Endothelial cell of umbilical vein (primary cell): ENCODE results near the gene CCDC157. TPM values are rescaled to one million over a fixed set of nuclear protein-coding genes. Genes with fewer than 3 reads are reported as not detected.

ENCODE experiments used
- BruUV-seq: library from RNA; stranded (reverse); fragments of 400-500 nt; replicated peaks from 2 replicates; lab custom pipeline; 2021; lab: Mats Ljungman, UMichigan
- CTCF ChIA-PET: fragments of 300-600, 350-600 bp; sonication (Branson Sonifier 250); formaldehyde crosslinking; loops from one replicate; lab custom pipeline; 2021; ENCODE audit warnings: antibody characterized with exemption, inconsistent platforms; lab: Charles Lee
- POLR2A ChIA-PET: fragments of 300-600, 350-600 bp; sonication (Branson Sonifier 250); formaldehyde crosslinking; loops from one replicate; lab custom pipeline; 2021; ENCODE audit warnings: antibody characterized with exemption, inconsistent platforms; lab: Charles Lee
- DNase-seq: peaks from one replicate; pipeline ENCODE4 v3.0.0-alpha.2; 2011; ENCODE audit warnings: low read depth, low spot score
- FAIRE-seq: peaks from 2 replicates; lab custom pipeline; 2011; peaks lifted over from hg19 to GRCh38; lab: Jason Lieb, UNC
- H2AFZ ChIP-seq: 2 replicates; pipeline ENCODE4 v1.6.0; 2012; ENCODE audit warnings: low read depth, low read length, control low read depth, inconsistent platforms
- H3K27ac ChIP-seq: 2 replicates; pipeline ENCODE4 v1.5.1; 2011; ENCODE audit warnings: low read depth, mild to moderate bottlenecking, control low read depth, low read length, moderate library complexity; ENCODE audit not compliant: insufficient read depth
- H3K27me3 ChIP-seq, 2 experiments: 2 replicates each; pipeline versions ENCODE4 v1.6.0 to v1.6.1; 2011; ENCODE audit warnings: low read length in 2 of 2, mixed read lengths in 1 of 2; ENCODE audit not compliant: control insufficient read depth in 2 of 2, insufficient read depth in 2 of 2
- H3K36me3 ChIP-seq, 2 experiments: 2 replicates in 1 of 2; 3 replicates in 1 of 2; pipeline ENCODE4 v1.5.1; 2011; ENCODE audit warnings: low read length in 2 of 2, mild to moderate bottlenecking in 1 of 2, moderate library complexity in 1 of 2; ENCODE audit not compliant: control insufficient read depth in 2 of 2, insufficient read depth in 2 of 2; ENCODE audit errors: extremely low read depth in 1 of 2
- H3K4me1 ChIP-seq: 3 replicates; pipeline ENCODE4 v1.5.1; 2011; ENCODE audit warnings: mild to moderate bottlenecking, low read length; ENCODE audit not compliant: control insufficient read depth, insufficient read depth; ENCODE audit errors: extremely low read depth
- H3K4me2 ChIP-seq: 2 replicates; pipeline ENCODE4 v1.6.1; 2011; ENCODE audit warnings: low read length, control low read depth, mixed read lengths; ENCODE audit not compliant: insufficient read depth
- H3K4me3 ChIP-seq, 3 experiments: fragments of 200-600 bp in 1 of 3; sonication (generic), shearing (Covaris generic) in 1 of 3; replicated peaks in 1 of 3; 2 replicates each; pipeline ENCODE4 v1.5.1; 2011 to 2016; ENCODE audit warnings: control low read depth in 3 of 3, low read length in 3 of 3, mild to moderate bottlenecking in 2 of 3, inconsistent platforms in 1 of 3, low read depth in 1 of 3, moderate library complexity in 1 of 3; ENCODE audit not compliant: insufficient read depth in 1 of 3
- H3K79me2 ChIP-seq: 2 replicates; pipeline ENCODE4 v1.6.0; 2012; ENCODE audit warnings: low read length, inconsistent platforms; ENCODE audit not compliant: control insufficient read depth, insufficient read depth
- H3K9ac ChIP-seq: replicated peaks from 2 replicates; pipeline ENCODE3; 2011; ENCODE audit warnings: low read length, control low read depth; ENCODE audit not compliant: insufficient read depth; ENCODE audit errors: extremely low read depth
- H3K9me1 ChIP-seq: replicated peaks from 3 replicates; pipeline ENCODE4 v1.6.0; 2011; ENCODE audit warnings: mild to moderate bottlenecking, low read length; ENCODE audit not compliant: control insufficient read depth, insufficient read depth; ENCODE audit errors: extremely low read depth
- H3K9me3 ChIP-seq: replicated peaks from 2 replicates; pipeline ENCODE4 v1.5.1; 2012; ENCODE audit warnings: low read length, inconsistent platforms; ENCODE audit not compliant: control insufficient read depth, insufficient read depth
- H4K20me1 ChIP-seq: replicated peaks from 2 replicates; pipeline ENCODE3; 2011; ENCODE audit warnings: mild to moderate bottlenecking, low read length; ENCODE audit not compliant: control insufficient read depth, insufficient read depth; ENCODE audit errors: extremely low read depth
- EZH2 ChIP-seq: IDR thresholded peaks from 2 replicates; pipeline ENCODE4 v1.6.1; 2012; ENCODE audit warnings: borderline replicate concordance, low read depth, mild to moderate bottlenecking, moderate library complexity, low read length, inconsistent platforms; ENCODE audit not compliant: severe bottlenecking
- FOS ChIP-seq: IDR thresholded peaks from 2 replicates; pipeline ENCODE4 v1.6.1; 2011; ENCODE audit warnings: mild to moderate bottlenecking, low read length, moderate library complexity, borderline replicate concordance; ENCODE audit not compliant: insufficient read depth
- GATA2 ChIP-seq: IDR thresholded peaks from 2 replicates; pipeline ENCODE4 v1.7.0; 2011; ENCODE audit warnings: low read depth, mild to moderate bottlenecking, moderate library complexity, mixed read lengths, low read length; ENCODE audit not compliant: insufficient read length, insufficient read depth
- JUN ChIP-seq: IDR thresholded peaks from 2 replicates; pipeline ENCODE4 v1.6.1; 2011; ENCODE audit warnings: borderline replicate concordance, low read depth; ENCODE audit not compliant: insufficient read length, insufficient read depth
- MYC ChIP-seq: IDR thresholded peaks from one replicate; pipeline ENCODE4 v1.6.1; 2011; ENCODE audit warnings: mild to moderate bottlenecking, low read depth, low read length
- POLR2A ChIP-seq: IDR thresholded peaks from 2 replicates; pipeline ENCODE4 v1.6.1; 2012; ENCODE audit warnings: low read depth, mild to moderate bottlenecking, control low read depth, low read length
- POLR2AphosphoS5 ChIP-seq: IDR thresholded peaks from 2 replicates; pipeline ENCODE4 v1.6.1; 2012; ENCODE audit warnings: low read depth, mild to moderate bottlenecking, control low read depth, low read length, moderate library complexity; ENCODE audit not compliant: insufficient read depth
- dilution Hi-C: fragments of 300-500 bp; cut with MboI; formaldehyde crosslinking; loops from one replicate; pipeline ENCODE4 v1.15.0; 2019; ENCODE audit warnings: low sequenced_read_pairs; ENCODE audit not compliant: extremely low pct_ligation_motif_present
- intact Hi-C: fragments of 100-400 bp; cut with micrococcal nuclease; formaldehyde crosslinking; loops from one replicate; pipeline ENCODE4 v1.10.0; 2022
- polyA plus RNA-seq, 4 experiments: library from polyadenylated mRNA; depleted of rRNA in 3 of 4; stranded (reverse) in 3 of 4; unstranded in 1 of 4; fragments of >200 nt; gene quantifications; 2 replicates each; pipeline versions ENCODE4 v1.2.1 to v1.2.3, GENCODE V29; 2011 to 2012; ENCODE audit warnings: missing spikeins in 1 of 4
- total RNA-seq: library from RNA; stranded (reverse); gene quantifications from 2 replicates; pipeline ENCODE4 v1.2.3, GENCODE V29; 2021
- TF ChIP-seq, protein P1 (sequence below): IDR thresholded peaks from 2 replicates; pipeline ENCODE4 v1.6.1; 2011; ENCODE audit not compliant: insufficient read depth, insufficient read length
- TF ChIP-seq, protein P2 (sequence below), 2 donors: IDR thresholded peaks; 1 replicate in 1 of 2; 2 replicates in 1 of 2; pipeline ENCODE4 v1.5.1; 2011; ENCODE audit warnings: low read length in 2 of 2, mild to moderate bottlenecking in 2 of 2, moderate library complexity in 2 of 2, control low read depth in 1 of 2, inconsistent platforms in 1 of 2, low read depth in 1 of 2; ENCODE audit not compliant: insufficient read depth in 1 of 2; ENCODE audit errors: extremely low read depth in 1 of 2

CCDC157 gene
- total and polyA plus RNA-seq, 2 donors (not counting 3 experiments of a cell fraction or from before 2014, with no cell fraction given), result 2.1 to 3.1 TPM

DNA sequence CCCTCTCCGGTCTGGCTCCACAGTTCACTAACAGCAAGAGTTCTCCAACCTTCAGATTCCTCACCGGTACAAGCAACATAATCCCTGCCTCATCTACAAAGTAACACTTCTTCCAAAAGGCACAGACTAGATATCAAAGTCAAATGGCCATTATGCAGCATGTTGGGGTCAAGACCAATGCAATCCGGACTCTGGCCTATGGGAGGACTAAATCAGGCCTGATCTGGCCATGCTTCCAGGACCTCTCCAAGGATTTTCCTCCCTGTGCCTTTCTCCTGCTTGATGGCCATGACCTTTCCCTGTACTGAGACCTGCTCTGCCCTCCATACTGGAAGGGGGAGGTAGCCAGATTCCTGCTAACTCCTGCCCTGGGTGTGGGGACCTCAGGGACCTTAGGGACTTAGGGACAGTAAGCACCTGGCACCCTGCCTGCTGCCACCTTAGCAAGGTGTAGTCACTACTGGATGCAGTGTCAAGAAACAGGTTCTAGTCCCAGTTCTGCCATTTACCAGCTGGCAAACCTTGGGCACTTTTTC is 36.7 kb upstream of the CCDC157 start:
- Histone ChIP-seq H3K4me1 (peaks cover 2% of the 10 kb centered on the region), H3K27me3 (no peaks in the 10 kb centered on the region), H3K9ac (no peak overlapping the region), H3K27ac (no peak overlapping the region), H3K79me2 (no peaks in the 10 kb centered on the region), H4K20me1 (no peaks in the 10 kb centered on the region), H2AFZ (no peak overlapping the region), H3K36me3 (no peaks in the 10 kb centered on the region), H3K9me1 (no peaks in the 10 kb centered on the region), H3K9me3 (no peaks in the 10 kb centered on the region), H3K4me3 (no peak overlapping the region), H3K4me2 (no peak overlapping the region)
- ChIA-PET POLR2A (no interaction called here), CTCF (interaction anchor here (0.9 kb wide), 1 partner anchor 32 kb away, joined by 4 read pairs; no protein-coding TSS in a partner anchor)
- DNase-seq (no peak), FAIRE-seq (no peak)
- intact Hi-C loops (no loop called here), dilution Hi-C loops (no loop called here)
- BruUV-seq, result no TSS peak
- TF ChIP-seq MYC (no peak), EZH2 (no peak), JUN (no peak), GATA2 (no peak), FOS (no peak), POLR2AphosphoS5 (no peak), POLR2A (no peak)
- TF ChIP-seq, protein P1, sequence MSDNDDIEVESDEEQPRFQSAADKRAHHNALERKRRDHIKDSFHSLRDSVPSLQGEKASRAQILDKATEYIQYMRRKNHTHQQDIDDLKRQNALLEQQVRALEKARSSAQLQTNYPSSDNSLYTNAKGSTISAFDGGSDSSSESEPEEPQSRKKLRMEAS, result no peak
- TF ChIP-seq, protein P2, sequence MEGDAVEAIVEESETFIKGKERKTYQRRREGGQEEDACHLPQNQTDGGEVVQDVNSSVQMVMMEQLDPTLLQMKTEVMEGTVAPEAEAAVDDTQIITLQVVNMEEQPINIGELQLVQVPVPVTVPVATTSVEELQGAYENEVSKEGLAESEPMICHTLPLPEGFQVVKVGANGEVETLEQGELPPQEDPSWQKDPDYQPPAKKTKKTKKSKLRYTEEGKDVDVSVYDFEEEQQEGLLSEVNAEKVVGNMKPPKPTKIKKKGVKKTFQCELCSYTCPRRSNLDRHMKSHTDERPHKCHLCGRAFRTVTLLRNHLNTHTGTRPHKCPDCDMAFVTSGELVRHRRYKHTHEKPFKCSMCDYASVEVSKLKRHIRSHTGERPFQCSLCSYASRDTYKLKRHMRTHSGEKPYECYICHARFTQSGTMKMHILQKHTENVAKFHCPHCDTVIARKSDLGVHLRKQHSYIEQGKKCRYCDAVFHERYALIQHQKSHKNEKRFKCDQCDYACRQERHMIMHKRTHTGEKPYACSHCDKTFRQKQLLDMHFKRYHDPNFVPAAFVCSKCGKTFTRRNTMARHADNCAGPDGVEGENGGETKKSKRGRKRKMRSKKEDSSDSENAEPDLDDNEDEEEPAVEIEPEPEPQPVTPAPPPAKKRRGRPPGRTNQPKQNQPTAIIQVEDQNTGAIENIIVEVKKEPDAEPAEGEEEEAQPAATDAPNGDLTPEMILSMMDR (IDR thresholded peaks at IDR 0.05; ENCODE audit: extremely low read depth in 1 of 2, insufficient read depth in 1 of 2, low read depth in 1 of 2, low read length in 2 of 2), result no peak
